ENCODE results near the gene TTC21A.

TTC21A gene

GRCh38 chr3:39137991-39138803 is 30.7 kb downstream of the TTC21A start:
- FAIRE-seq (no peak), DNase-seq (ENCODE audit: low spot score) (no peak)

GRCh38 chr3:39138804-39139415 is 31.4 kb downstream of the TTC21A start:
- DNase-seq (ENCODE audit: low spot score) (no peak), FAIRE-seq (no peak)

GRCh38 chr3:39139442-39139841 is 32.0 kb downstream of the TTC21A start:
- DNase-seq (ENCODE audit: low spot score) (no peak), FAIRE-seq (no peak)

- no peak for DNase-seq (ENCODE audit: low spot score)
- FAIRE-seq: no peak
Measured at GRCh38 chr3:39140341-39140971, 33.0 kb downstream of the TTC21A start.

- DNase-seq (ENCODE audit: low spot score) (no peak), FAIRE-seq (no peak)
Measured at GRCh38 chr3:39141171-39141995, 33.9 kb downstream of the TTC21A start.

GRCh38 chr3:39142067-39142466 is 34.6 kb downstream of the TTC21A start:
- DNase-seq (ENCODE audit: low spot score) (no peak), FAIRE-seq (no peak)

- FAIRE-seq: no peak
- no peak for DNase-seq (ENCODE audit: low spot score)
Measured at GRCh38 chr3:39143051-39143885, 35.8 kb downstream of the TTC21A start.

GRCh38 chr3:39144095-39144747 is 36.7 kb downstream of the TTC21A start:
- DNase-seq (ENCODE audit: low spot score) (no peak), FAIRE-seq (no peak)

GRCh38 chr3:39144748-39145380 is 37.4 kb downstream of the TTC21A start:
- no peak for FAIRE-seq
- no peak for DNase-seq (ENCODE audit: low spot score)

GRCh38 chr3:39146083-39146501 is 38.6 kb downstream of the TTC21A start:
- DNase-seq (ENCODE audit: low spot score) (no peak), FAIRE-seq (no peak)

- peak; percentile 90 for DNase-seq (ENCODE audit: low spot score)
- FAIRE-seq: peak; percentile 14
Measured at GRCh38 chr3:39146611-39147591, 39.4 kb downstream of the TTC21A start.

- DNase-seq (ENCODE audit: low spot score) (peak; percentile 16), FAIRE-seq (no peak)
Measured at GRCh38 chr3:39147711-39148434, 40.4 kb downstream of the TTC21A start.

GRCh38 chr3:39148435-39149058 is 41.1 kb downstream of the TTC21A start:
- DNase-seq (ENCODE audit: low spot score) (no peak), FAIRE-seq (no peak)

- FAIRE-seq: no peak
- DNase-seq (ENCODE audit: low spot score): no peak
Measured at GRCh38 chr3:39149059-39149455, 41.6 kb downstream of the TTC21A start.

GRCh38 chr3:39149498-39150147 is 42.1 kb downstream of the TTC21A start:
- DNase-seq (ENCODE audit: low spot score): no peak
- FAIRE-seq: no peak

- FAIRE-seq (no peak), DNase-seq (ENCODE audit: low spot score) (no peak)
Measured at GRCh38 chr3:39150148-39150802, 42.8 kb downstream of the TTC21A start.
